Activated CD4-positive, alpha-beta T cell treated with anti-CD3 and anti-CD28 coated beads, Interleukin-10, Interleukin-2, amounts not matched to agents 100 ng/mL and 50 ng/mL, durations not matched to agents 16 hours and 8 hours (primary cell): ENCODE results near the gene TBC1D16.

Source experiments
- DNase-seq: peaks from one replicate; pipeline ENCODE4 v3.0.0-alpha.2; 2020

Gene TBC1D16

DNA sequence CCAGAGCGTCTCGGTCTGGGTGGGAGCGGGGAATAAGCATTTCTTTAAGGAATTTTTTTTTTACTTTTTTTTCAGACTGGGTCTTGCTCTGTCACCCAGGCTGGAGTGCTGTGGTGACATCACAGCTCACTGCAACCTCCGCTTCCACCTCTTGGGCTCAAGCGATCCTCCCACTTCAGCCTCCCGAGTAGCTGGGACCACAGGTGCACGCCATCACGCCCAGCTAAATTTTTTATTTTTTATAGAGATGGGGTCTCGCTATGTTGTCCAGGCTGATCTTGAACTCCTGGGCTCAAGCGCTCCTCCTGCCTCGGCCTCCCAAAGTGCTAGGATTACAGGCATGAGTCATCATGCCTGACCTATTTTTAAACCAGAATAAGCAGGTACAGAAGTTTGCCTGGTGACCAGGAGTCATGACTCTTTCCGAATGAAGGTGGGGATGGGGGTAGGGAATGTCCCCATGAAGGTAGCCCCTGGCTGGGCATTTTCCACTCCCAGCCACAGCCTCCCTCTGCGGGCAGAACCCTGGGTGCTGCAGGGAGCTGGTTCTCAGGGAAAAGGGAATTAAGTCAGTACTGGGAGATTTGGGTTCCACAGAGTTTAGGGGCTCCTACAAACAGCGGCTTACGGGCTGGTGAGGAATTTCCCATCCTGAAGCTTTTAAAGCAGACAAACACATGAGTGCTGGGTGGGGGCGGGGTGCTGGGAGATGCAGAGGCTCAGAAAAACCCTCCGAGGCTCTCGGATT lies 48.3 kb downstream of the TBC1D16 start:
- no peak for DNase-seq

DNA sequence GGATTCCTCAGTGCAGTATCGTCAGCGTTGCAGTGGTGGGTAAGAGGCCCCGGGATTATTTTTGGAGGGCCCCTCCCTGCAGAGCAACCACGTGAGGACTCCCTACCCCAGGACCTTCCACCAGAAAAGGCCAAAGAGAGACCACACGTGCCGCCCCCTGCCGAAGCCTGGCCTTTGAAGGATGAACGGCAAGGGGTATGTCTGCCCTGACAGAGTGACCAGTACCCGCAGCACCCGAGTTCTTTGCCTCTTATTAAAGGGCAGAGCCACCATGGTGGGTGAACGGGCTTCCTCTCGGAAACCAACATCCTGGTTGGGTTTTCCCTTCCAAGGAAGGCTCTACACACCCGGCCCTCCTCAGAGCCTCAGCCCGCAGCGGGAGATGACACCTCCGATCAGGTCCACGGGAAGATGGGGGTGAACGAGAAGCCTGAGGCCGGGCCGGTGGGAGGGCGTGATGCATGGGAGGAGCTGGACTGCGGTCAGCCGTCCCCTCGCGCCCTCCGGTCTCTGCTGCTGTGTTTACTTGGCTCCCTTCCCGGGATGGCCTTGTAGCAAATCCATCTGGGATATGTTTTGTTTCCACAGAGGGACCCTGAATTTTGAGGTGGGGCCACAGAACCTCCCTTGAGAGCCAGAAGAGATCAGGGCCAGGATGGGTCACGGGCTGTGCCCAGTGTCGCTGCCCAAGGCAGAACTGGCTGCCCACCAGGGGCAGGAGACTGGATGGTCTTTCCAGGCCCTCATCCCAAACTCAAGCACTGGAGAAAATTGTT lies 49.1 kb downstream of the TBC1D16 start:
- DNase-seq, result no peak

DNA sequence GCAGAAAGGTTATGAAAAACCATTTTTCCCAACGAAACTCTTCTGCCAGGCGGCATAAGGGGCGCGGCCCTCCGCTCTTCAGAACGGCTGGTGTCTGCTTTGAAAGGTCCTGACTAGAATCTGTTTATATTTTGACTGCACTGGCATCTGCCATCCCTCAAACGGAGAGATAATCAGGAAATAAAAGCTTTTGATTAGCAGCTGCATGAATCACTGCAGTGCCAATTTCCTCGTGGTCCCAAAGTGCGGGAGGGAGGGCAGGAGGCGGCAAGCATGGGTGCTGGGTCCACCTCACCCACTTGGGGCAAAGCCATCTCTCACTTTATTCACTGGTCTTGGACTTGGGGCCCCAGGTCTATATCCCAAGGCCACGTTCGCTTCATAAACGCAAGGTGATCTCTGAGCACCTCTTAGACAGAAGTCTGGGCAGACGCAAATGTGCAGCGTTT lies 49.7 kb downstream of the TBC1D16 start:
- DNase-seq, result no peak

DNA sequence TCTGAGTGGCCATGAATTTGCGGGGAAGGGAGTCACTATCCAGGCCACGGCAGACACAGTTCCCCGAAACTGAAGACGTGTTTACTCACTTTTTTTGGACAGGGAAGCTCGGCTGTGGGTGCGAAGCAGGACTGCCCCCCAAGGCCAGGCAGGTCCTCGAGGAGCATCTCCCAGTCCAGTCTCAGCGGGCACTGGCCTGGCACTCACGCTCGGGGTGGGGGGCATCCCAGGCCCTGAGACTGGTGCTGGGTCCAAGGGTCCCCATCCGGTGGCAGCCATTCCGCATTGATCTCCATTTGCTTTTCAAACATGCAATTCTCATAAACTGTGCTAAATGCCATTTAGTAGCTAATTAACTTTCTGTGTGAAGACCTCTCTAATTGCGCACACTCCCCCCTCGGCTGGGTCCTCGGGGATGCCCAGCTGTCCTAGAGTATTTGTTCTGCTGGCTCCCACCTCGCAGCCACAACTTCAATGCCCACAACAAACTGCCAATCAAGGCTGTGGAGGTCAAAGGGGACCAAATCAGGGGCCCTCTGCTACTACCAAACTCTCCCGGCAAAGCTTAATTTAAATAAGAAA lies 50.2 kb downstream of the TBC1D16 start:
- no peak for DNase-seq

DNA sequence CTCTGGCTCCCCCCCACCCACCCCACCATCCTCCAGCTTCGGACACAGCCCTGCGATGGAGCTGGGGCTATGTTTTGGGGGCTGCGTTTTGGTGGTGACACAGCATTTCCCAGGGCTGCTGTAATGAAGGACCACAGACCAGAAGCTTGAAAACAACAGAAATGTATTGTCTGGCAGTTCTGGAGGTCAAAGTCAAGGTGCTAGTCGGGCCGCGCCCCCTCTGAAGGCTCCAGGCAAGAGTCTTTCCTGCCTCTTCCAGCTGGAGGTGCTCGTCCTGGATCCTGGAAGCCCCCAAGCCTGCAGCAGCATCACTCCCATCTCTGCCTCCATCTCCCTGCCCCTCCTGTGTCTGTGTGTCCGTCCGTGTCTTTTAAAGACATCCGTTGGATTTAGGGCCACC lies 50.8 kb downstream of the TBC1D16 start:
- no peak for DNase-seq

DNA sequence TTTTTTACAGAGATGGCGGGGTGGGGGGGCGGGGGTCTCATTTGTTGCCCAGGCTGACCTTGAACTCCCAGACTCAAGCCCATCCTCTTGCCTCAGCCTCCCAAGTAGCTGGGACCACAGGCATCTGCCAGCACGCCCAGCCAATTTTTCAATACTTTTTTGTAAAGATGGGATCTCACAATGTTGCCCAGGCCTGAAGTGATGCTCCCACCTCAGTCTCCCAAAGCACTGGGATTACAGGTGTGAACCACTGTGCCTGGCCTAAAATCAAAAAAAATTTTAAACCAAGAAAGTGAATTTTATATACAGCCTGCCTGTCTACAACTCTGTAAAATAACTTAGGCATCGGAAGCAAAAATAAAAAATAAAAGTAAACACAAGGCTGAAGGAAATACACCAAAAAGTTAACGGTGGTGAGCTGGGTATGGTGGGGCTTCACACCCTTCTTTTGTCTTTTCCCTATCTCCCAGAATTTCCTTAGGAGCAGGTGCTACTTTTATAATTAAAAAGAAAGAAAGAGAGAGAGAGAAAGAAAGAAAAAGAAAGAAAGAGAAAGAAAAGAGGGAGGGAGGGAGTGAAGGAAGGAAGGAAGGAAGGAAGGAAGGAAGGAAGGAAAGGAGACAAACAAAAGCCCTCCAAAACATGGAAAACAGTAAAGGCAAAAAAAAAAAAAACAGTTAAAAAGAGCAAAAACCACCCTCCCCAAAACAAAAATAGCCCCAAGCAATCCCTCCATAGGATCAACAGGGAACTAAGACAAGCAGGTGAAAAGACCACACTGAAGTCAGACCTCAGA lies 51.4 kb downstream of the TBC1D16 start:
- DNase-seq, result no peak

DNA sequence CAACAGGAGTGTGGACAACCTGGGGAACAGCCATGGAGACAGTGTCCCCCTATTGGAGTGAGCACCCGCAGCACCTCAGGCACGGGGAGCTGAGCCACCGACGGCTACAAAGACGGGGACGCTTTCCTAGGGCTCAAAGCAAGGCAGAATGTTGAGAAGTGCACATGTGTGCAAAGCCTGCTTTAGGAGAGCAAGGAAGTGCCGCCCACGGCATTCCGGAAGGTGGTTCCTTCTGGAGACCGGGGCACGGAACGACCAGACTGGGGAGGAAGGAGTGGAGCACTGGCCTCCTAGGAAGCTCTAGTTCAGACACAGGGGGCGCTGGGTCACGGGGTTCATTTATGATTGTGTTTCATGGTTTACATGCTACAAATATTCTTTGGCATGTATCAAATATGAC lies 52.2 kb downstream of the TBC1D16 start:
- DNase-seq, result no peak

DNA sequence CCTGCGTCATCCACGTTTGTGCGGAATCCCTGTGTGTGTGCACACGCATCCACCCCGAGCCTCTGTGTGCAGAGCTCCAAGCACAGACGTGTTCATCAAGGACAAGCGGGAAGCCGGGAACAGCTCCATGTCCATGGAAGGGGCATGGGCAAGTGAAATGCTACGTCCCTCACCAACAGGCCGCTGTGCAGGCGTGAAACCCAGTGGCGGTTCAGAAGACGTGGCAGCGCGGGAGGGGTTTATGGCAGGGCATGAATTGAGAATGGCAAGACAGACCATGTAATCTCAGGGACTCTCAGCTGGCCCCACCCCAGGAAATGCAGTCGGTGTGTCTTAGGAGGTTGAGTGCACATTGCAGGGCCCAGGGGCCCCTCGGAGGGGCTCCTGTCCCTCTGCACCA lies 52.7 kb downstream of the TBC1D16 start:
- DNase-seq, result no peak

DNA sequence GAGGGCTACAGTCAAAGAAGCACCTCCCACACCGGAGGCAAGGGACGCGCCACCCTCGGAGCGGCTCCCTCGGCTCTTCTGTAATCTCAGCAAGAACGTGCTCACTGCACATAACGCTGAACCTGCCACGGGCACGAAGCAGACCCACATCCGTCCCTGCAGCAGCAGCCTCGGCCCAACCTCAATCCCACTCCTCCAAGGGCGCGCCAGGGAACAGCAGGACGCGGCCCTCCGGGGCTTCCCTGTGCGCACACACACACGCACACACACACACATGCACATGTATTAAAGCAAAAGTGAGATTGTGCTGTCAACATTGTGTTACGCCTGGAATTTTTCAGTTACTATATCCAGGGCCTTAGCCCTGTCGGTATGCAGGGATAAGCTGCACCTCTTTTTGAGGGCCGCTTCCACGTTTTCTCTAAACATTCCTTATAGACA lies 54.0 kb downstream of the TBC1D16 start:
- no peak for DNase-seq

DNA sequence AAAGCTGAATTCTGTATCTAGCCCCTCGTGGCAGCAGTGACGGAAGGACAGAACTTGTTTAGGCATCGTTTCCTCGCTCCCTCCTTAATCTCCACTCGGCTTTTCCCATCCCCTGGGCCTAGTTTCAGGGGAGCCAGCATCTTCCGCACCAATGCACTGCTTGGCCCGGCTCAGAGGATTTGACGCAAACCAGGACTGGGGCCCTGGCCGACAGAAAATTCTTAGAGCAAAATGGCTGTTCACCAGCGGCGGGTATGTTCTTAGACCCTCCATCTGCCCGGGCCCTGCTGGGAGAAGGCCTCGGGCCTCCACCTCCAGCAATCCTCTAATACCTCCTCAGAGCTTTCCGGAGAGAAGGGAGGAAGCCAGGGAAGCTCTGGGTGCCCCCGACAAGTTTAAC lies 54.6 kb downstream of the TBC1D16 start:
- no peak for DNase-seq

DNA sequence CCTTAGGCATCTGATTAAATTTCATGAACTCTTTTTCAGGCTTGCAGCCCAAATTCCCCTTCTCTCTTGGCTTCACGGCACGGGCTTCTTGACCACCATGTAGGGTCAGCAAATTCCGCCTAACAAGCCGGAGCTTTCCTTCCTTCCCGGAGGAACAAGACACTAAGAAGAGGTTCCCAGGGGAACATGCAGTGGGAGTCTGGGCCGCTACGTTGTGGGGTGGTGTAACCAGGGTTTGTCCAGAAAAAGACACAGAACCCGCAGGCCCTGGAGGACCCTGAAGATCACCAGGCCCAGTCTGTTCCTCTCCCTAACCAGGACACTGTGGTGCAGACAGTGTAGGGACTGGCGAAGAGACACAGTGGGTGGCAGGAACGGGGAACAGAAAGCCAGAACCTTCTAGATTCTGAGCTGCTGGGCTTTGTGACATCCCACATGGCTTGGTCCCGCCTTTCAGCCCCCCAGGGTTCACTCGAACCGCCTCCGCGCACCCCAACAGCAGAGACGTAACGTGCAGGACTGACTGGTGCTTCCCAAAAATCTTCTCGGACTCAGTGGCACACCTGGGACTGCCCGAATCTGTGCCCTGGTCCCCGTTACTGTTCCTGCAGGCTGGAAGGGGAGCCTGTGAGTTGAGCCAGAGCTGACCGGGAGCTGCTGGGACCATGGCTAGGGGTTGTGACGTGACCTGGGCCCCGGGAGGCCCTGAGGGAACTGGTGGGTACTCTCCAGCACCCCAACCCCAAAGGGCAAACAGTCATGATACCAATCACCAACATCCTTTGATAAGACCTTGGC lies 55.2 kb downstream of the TBC1D16 start:
- DNase-seq, result no peak

DNA sequence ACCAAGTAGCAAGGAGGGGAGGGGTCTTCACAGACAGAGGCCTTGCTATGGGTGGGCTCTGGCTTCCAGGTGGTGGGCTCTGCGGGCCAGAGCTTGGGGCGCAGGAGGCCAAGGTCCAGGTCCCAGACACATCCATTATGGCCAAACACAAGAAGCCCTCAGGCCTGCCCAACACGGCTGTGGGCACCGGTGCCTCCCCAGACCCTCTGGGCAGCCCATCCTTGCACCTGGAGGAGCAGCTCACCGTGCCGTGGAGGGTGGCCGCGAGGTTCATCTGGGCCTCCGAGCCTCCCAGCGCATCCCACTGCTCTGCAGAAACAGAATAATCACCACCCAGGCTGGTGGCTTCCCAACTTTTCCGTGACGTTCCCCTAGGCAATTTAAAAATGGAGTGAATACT lies 55.9 kb downstream of the TBC1D16 start:
- no peak for DNase-seq

DNA sequence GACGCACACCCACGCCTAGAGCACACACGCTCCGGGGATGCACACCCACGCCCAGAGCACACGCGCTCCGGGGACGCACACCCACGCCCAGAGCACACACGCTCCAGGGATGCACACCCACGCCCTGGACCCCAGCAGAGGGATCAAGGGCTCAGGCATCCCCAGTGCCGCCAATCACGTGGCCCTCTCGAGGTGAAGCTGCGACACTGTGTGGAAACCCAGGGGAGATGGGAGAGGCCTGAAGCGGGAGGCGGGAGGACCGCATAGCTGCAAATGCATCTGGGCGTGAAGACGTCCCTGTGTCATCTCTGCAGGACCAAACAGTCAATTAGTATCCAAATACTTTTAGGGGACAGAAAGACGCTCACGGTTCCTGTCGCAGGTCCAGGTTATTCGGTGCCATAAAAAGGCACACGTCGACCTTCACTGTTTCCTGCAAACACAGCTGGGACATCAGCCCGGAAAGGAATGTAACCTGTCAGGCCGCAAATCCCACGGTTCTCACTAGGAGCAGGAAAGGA lies 56.4 kb downstream of the TBC1D16 start:
- no peak for DNase-seq

DNA sequence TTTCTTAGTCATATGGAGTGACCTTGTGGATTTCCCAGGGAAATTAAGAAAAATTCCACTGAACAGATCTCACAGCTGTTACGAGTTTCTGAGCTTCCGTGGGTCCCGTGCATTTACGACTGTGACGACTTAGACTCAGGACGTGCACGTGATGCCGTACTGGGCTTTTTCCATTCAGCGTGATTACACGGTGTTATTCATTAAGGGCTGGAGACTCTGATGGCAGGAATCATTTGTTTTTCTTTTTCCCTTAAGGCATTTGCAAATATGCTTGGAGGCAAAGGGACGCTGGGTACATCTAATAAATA lies 57.2 kb downstream of the TBC1D16 start:
- no peak for DNase-seq

DNA sequence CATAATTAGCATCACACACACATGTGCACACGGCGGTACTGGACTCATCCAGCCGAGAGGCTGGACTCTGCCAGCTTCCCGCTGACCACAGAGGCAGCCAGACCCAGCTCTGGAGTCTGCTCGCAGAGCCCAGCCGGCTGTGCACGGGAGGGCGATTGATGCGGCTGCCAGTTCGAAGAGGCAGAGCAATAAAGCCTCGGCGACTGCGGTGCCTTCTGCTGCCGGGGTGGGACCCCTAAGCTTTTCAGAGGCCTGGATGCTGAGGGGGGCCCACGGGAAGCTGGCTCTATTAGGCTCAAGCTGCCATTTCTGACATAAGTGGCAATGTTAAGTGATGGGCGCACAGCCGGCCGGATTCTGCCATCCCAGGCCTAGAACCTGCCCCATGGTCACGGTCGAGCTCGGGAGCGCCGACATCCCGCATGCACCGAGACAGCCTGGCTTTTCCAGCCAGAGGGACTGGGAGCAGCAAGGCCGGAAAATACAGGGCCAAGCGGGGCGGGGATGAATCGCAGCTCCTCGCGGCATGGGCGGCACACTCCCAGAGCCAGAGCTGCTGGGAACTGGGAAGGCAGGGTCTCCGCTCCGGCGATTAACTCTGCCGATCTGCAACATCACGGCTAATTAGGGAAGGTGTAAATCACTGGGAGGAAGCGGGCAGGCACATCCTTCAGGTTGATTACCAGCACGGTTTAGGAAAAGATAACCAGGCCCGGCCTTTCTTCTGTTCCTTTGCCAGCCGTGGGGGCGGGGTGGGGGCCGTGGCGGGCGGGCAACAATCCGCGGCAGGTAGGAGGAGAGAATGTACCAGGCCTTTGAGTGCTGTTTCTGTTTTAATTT lies 57.7 kb downstream of the TBC1D16 start:
- DNase-seq, result no peak

DNA sequence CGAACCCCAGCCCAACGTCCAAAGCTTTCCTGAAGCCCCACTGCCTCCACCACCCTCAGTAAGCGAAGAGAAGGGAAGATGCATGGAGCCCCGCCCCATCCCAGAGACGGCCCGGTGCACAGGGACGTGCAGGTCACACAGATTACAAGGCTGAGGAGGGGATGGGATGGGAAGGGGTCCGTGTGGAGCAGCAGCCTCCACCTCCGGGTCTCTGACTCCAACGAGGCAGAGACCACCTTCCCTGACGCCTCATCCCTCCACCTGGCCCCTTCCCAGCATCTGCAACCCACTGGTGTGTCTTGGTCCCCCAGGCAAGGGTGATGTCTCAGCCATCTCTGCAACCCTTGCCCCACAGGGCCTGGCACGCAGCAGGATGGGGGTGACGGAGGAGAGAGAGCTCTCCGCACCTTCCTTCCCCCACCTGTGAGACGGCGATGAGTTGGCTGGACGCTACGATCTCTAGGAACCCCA lies 58.5 kb downstream of the TBC1D16 start:
- no peak for DNase-seq

DNA sequence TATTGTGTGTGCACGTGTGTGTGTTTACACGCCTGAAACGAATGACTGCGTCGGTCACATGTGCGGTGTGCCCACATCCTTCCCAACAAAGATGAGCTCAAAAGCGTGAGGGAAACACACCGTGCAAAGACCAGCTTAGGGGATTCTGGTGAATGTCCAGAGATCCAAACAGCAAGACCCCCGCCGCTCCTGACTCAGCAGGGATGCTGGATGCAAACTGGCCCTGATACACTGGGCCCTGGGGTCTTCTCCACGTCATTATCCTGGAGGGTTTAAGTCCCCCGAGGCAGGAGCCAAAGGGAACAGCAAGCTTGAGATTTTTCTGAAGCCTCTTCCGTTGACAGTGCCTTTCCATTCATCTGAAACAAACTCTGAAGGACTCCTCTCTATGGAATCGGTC lies 59.2 kb downstream of the TBC1D16 start:
- no peak for DNase-seq

DNA sequence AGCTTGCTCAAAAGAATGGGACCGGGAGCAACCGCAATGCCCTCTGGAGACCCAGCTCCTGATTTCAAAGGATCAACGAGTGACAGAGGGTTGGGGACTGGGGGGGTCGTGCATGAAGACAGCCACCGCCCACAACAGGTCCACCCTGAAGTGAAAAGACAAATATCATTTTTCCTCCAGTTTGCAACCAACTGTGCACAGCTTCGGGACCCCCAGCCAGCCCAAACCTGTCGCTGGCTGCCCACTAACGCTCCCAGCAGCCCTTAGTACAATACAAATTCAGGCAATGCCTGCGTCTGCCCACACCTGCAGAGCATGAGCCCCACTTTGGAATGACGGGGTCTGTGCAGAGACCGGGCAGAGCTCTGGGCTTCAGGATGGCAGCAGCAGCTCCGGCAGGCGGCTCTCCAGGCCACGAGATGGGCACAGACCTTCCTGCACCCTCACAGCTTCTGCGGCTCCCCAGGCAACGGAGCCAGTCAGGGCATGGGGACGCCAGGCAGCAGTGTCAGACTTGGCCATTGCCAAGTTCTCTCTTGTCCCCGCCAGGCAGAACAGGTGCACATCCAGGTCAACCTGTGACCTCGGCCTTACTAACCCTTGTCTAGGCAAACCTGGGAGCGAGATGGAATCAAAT lies 60.1 kb downstream of the TBC1D16 start:
- DNase-seq, result no peak

DNA sequence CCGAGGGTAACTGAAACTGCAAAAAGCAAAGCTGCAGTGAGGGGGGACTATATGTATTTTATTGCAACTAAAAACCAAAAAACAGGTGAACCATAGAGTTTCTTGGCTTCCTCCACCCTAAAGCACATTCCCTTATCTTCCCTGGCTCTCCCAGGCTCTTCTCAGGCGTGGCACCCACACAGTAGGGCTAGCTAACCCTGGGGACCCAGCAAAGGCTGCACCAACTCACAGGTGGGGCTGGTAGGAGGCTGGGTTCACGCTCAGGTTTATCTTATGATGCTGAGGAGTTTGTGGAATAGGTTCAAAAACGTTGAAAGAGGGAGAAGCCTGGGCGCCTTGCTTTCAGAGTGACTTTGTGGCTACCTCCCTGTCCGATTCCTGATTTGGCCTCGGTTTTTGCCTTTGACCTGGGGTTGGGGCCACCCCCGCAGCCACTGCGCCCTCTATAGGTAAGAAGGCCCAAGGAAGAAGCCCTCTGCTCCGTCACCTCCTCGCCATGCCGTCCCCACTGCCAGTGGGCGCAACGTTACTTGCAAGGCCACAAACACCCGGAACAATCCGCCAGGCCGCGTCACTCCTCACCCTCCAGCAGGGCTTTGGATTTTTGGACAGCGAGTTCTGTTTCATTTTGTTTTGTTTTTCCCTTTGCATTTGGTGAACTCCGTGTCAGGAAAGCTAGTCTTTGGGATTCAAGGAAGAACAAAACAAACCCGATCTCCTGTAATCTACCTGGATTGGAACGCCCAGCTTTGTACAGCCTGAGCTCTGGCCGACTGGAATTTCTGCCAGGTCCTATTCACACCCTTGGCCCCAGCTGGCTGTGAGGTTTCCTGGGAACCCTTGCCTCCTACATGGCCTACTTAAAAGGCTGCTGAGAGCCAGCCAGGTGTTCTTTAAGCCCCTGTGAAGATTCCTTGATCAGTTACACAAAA lies 60.8 kb downstream of the TBC1D16 start:
- no peak for DNase-seq

DNA sequence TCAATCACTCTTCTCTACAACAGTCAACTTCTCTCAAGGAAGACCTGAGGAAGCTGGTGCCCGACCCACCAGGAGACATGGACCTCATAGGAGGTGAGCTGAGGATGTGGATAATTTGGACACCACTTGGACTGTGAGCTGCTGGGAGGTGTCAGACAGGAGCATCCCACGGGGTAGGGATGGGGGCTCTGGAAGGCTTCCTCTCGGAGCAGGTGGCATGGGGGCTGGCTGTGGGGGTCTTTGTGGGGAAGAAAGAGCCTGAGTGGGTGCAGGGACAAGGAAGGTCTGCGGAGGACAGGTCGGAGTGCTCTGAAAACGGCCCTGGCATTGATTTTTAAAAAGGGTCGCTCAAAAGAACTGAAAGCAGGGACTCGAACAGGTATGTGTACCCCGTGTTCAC lies 64.0 kb downstream of the TBC1D16 start:
- DNase-seq, result no peak
